GM13977 (cell line): Measurements from ENCODE around the gene CRACDL.

Experiments
- DNase-seq: peaks from one replicate; pipeline ENCODE4 v3.0.0; 2012; ENCODE audit warnings: low spot score
- CTCF ChIP-seq: IDR thresholded peaks from 2 replicates; pipeline ENCODE4 v1.5.1; 2012; ENCODE audit warnings: mild to moderate bottlenecking, control low read depth; ENCODE audit not compliant: insufficient read depth; ENCODE audit errors: extremely low read depth, missing control alignments
- in situ Hi-C: fragments of 300-500 bp; cut with MboI; formaldehyde crosslinking; loops from one replicate; pipeline ENCODE4 v1.12.0; 2022; ENCODE audit warnings: low sequenced_read_pairs, low pct_unique_long_range_greater_than_20kb, mixed read lengths, inconsistent platforms; ENCODE audit not compliant: unreplicated experiment

CRACDL gene

DNA sequence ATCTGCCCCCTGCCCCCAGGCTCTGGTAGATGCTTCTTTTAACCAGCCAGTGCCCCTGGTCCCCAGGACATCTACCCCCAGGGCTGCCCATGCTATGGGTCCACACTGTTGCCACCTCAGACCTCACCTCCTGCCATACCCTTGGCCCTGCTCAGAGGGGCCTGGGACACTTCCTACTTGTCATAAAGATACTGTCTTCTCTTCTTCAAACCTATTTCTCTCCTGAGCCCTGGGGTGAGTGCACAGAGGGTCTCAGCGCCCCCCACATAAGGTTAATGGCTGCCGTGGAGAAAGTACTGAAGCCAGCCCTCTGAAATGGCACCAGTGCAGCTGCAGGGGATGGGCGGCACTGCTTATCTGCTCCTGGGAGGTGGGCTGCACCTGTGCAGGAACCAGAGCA lies 127.5 kb downstream of the CRACDL start:
- TF ChIP-seq CTCF, result no peak
- DNase-seq, result no peak
- in situ Hi-C loops, result no loop called here

DNA sequence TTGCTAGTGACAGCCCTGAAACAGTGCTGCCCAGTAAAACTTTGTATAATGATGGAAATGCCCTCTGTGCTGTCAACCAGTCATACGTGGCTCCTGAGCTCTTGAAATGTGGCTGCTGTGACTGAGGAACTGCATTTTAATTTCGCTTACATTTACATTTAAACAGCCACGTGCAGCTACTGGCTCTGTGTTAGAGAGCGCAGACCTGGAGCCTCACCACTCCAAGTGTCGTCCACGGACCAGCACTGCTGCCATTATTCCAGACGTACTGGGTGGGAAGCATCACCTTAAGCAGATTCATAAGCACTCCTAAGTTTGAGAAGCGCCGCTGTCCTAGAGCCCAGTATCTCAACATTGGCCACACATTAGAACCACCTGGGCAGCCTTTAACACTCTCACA lies 128.1 kb downstream of the CRACDL start:
- DNase-seq, result no peak
- no peak for TF ChIP-seq CTCF

DNA sequence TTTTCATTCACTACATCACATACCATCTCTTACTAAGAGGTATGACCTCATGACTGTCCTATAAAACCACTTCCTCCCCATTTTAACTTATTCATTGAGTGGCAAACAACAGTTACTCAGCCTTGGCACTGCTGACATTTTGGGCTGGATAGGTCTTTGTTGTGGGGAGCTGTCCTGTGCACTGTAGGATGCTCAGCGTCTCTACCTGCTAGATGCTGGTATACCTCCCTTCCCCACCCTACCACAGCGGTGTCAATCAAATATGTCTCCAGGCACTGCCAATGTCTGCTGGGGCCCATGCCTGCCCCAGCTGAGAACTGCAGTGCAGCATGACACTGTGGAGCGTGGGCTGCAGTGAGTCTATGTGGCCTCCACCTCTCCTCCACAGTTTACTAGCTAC lies 128.8 kb downstream of the CRACDL start:
- in situ Hi-C loops, result no loop called here
- DNase-seq, result no peak
- no peak for TF ChIP-seq CTCF

More for the DNA sequence above, 128.1 kb downstream of the CRACDL start:
- in situ Hi-C loops, result no loop called here

GRCh38 chr2:98806236-98806697 lies 129.8 kb downstream of the CRACDL start:
- in situ Hi-C loops, result no loop called here
- no peak for TF ChIP-seq CTCF
- DNase-seq, result no peak

GRCh38 chr2:98805412-98806171 lies 130.4 kb downstream of the CRACDL start:
- DNase-seq, result no peak
- in situ Hi-C loops, result no loop called here
- no peak for TF ChIP-seq CTCF

GRCh38 chr2:98804736-98805135 lies 131.3 kb downstream of the CRACDL start:
- DNase-seq, result no peak
- no peak for TF ChIP-seq CTCF
- in situ Hi-C loops, result no loop called here
